ENCODE results near the gene XRN1.
"Not testable (repeated sequence)": the region's sequence is repeated elsewhere in the genome, so short reads cannot be mapped to it uniquely, and the experiment has no call there.

DNA sequence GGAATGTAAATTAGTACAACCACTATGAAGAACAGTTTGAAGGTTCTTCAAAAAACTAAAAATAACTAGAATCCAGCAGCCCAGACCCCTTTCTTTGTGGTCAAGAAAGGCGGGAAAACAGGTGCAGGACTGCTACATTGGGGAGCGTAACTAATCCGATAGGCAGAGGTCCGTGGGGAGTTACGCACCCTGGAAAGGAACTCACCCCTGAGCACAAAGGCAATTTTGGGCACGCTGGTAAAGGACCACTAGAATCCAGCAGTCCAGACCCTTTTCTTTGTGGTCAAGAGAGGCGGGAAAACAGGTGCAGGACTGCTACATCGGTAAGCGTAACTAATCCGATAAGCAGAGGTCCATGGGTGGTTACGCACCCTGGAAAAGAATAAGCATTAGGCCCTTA, 9.7 kb downstream of the XRN1 start:
- TF ChIP-seq, protein P1, sequence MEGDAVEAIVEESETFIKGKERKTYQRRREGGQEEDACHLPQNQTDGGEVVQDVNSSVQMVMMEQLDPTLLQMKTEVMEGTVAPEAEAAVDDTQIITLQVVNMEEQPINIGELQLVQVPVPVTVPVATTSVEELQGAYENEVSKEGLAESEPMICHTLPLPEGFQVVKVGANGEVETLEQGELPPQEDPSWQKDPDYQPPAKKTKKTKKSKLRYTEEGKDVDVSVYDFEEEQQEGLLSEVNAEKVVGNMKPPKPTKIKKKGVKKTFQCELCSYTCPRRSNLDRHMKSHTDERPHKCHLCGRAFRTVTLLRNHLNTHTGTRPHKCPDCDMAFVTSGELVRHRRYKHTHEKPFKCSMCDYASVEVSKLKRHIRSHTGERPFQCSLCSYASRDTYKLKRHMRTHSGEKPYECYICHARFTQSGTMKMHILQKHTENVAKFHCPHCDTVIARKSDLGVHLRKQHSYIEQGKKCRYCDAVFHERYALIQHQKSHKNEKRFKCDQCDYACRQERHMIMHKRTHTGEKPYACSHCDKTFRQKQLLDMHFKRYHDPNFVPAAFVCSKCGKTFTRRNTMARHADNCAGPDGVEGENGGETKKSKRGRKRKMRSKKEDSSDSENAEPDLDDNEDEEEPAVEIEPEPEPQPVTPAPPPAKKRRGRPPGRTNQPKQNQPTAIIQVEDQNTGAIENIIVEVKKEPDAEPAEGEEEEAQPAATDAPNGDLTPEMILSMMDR (conservative IDR thresholded peaks at IDR 0.05; ENCODE audit: low read length), result not testable (repeated sequence)
- not testable (repeated sequence) for TF ChIP-seq EZH2phosphoT487 (IDR thresholded peaks at IDR 0.05; ENCODE audit: borderline replicate concordance)

Measured in Loucy (cell line).